Endothelial cell (in vitro differentiated cells): ENCODE results near the gene INPP4A. TPM values are rescaled to one million over a fixed set of nuclear protein-coding genes. Genes with fewer than 3 reads are reported as not detected.

ENCODE experiments used
- DNase-seq: peaks from one replicate; pipeline ENCODE4 v3.0.0; 2021; ENCODE audit warnings: low spot score
- H3K27ac Mint-ChIP-seq: one replicate; pipeline ENCODE4 v1.8.0; 2021; ENCODE audit warnings: mixed read lengths, inconsistent platforms; ENCODE audit not compliant: unreplicated experiment
- H3K27me3 Mint-ChIP-seq: one replicate; pipeline ENCODE4 v1.8.0; 2021; ENCODE audit warnings: mild to moderate bottlenecking, moderate library complexity, mixed read lengths, inconsistent platforms; ENCODE audit not compliant: unreplicated experiment
- H3K36me3 Mint-ChIP-seq: one replicate; pipeline ENCODE4 v1.8.0; 2021; ENCODE audit warnings: mild to moderate bottlenecking, low read depth, mixed read lengths, inconsistent platforms; ENCODE audit not compliant: unreplicated experiment
- H3K4me1 Mint-ChIP-seq: one replicate; pipeline ENCODE4 v1.8.0; 2021; ENCODE audit warnings: mild to moderate bottlenecking, mixed read lengths, inconsistent platforms; ENCODE audit not compliant: unreplicated experiment
- H3K4me3 Mint-ChIP-seq: one replicate; pipeline ENCODE4 v1.8.0; 2021; ENCODE audit warnings: mild to moderate bottlenecking, mixed read lengths, inconsistent platforms; ENCODE audit not compliant: unreplicated experiment
- H3K9me3 Mint-ChIP-seq: one replicate; pipeline ENCODE4 v1.8.0; 2021; ENCODE audit warnings: mixed read lengths, inconsistent platforms; ENCODE audit not compliant: unreplicated experiment
- total RNA-seq: library from RNA; stranded (reverse); fragmentation: NEBNext Ultra II Directional; extraction: Animal tissue kit (Norgen Biotek cat#: 25700); gene quantifications from one replicate; pipeline ENCODE4 v1.2.1, GENCODE V29; 2021; ENCODE audit not compliant: unreplicated experiment
- TF ChIP-seq, protein P1 (sequence below): fragments of 200-600 bp; sonication (generic); IDR thresholded peaks from one replicate; pipeline ENCODE4 v1.5.0; 2021; ENCODE audit warnings: antibody characterized with exemption; ENCODE audit not compliant: unreplicated experiment

The INPP4A gene
- total RNA-seq, 1 donor from 2014 or later, result 26.8 TPM

DNA sequence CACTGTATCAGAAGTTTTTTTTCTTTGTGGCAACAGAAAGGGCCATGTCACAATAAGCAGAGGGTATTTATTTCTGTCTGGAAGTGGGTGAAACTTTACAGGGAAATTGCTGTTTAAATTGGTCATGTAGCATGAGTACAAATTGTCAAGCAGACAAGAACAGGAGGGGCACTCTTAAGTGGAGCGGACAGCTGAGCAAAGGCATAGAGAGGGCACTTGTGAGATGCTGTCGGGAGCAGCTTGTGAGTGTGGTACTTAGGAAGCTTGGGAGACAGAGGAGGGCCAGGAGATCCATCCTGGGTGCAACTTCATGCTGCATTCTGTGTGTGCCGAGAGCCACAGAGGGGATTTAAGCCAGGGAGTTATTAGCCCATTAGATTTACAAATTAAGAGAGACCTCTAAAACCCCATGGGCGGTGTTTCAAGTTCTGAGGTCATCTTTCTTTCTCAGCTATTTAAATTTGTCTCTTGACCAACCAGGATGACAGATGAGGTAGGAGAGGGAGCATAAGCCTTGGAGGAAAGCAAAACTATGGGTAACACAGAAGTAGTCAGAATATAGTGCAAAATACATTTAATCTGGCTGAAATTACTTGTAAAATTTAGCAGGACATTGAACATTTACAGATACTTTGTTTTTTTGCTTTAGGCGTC is 30.4 kb downstream of the INPP4A start:
- TF ChIP-seq, protein P1, sequence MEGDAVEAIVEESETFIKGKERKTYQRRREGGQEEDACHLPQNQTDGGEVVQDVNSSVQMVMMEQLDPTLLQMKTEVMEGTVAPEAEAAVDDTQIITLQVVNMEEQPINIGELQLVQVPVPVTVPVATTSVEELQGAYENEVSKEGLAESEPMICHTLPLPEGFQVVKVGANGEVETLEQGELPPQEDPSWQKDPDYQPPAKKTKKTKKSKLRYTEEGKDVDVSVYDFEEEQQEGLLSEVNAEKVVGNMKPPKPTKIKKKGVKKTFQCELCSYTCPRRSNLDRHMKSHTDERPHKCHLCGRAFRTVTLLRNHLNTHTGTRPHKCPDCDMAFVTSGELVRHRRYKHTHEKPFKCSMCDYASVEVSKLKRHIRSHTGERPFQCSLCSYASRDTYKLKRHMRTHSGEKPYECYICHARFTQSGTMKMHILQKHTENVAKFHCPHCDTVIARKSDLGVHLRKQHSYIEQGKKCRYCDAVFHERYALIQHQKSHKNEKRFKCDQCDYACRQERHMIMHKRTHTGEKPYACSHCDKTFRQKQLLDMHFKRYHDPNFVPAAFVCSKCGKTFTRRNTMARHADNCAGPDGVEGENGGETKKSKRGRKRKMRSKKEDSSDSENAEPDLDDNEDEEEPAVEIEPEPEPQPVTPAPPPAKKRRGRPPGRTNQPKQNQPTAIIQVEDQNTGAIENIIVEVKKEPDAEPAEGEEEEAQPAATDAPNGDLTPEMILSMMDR, result no peak
- Mint-ChIP-seq H3K27me3 (peaks cover 4% of the 10 kb centered on the region), H3K27ac (peak overlapping the region; percentile 5), H3K4me1 (peaks cover 13% of the 10 kb centered on the region), H3K36me3 (peaks cover 13% of the 10 kb centered on the region), H3K4me3 (no peak overlapping the region), H3K9me3 (no peaks in the 10 kb centered on the region)
- DNase-seq, result no peak

GRCh38 chr2:98476192-98476868 is 31.7 kb downstream of the INPP4A start:
- Mint-ChIP-seq H3K4me3 (no peak overlapping the region), H3K9me3 (no peaks in the 10 kb centered on the region), H3K27me3 (peaks cover 4% of the 10 kb centered on the region), H3K36me3 (peaks cover 9% of the 10 kb centered on the region), H3K27ac (no peak overlapping the region), H3K4me1 (peaks cover 23% of the 10 kb centered on the region)
- TF ChIP-seq, protein P1, result no peak
- DNase-seq, result no peak

GRCh38 chr2:98477036-98477435 is 32.4 kb downstream of the INPP4A start:
- no peak for DNase-seq
- no peak overlapping the region for H3K27ac Mint-ChIP-seq

DNA sequence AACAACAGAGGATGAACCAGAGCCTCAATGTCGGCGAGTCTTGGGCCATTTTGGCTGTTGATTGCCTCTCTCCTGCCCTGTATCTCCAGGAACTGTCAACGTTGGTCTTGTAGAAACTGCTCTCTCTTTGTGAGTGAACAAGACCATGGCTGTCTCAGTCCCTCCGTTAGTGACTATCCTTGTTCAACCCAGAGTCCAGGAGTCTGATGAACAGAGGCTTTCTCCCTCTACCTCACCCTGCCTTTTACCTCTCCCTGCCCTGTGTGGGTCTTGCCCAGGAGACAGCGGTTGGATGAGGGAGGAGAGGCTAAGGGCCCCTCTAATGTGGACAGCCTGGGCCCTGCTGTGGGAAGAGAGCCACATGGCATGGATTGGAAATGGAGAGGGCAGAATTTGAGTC is 32.8 kb downstream of the INPP4A start:
- H3K27me3 Mint-ChIP-seq, result peaks cover 4% of the 10 kb centered on the region
- no peaks in the 10 kb centered on the region for H3K9me3 Mint-ChIP-seq
- no peak overlapping the region for H3K27ac Mint-ChIP-seq
- H3K4me3 Mint-ChIP-seq, result no peak overlapping the region
- H3K4me1 Mint-ChIP-seq, result peaks cover 24% of the 10 kb centered on the region
- TF ChIP-seq, protein P1, result no peak
- H3K36me3 Mint-ChIP-seq, result peaks cover 9% of the 10 kb centered on the region
- no peak for DNase-seq

More at GRCh38 chr2:98477036-98477435, 32.4 kb downstream of the INPP4A start:
- Mint-ChIP-seq H3K27me3 (peaks cover 4% of the 10 kb centered on the region), H3K4me3 (peak overlapping the region; percentile 51), H3K9me3 (no peaks in the 10 kb centered on the region), H3K4me1 (peaks cover 24% of the 10 kb centered on the region), H3K36me3 (peaks cover 9% of the 10 kb centered on the region)
- TF ChIP-seq, protein P1, result no peak

DNA sequence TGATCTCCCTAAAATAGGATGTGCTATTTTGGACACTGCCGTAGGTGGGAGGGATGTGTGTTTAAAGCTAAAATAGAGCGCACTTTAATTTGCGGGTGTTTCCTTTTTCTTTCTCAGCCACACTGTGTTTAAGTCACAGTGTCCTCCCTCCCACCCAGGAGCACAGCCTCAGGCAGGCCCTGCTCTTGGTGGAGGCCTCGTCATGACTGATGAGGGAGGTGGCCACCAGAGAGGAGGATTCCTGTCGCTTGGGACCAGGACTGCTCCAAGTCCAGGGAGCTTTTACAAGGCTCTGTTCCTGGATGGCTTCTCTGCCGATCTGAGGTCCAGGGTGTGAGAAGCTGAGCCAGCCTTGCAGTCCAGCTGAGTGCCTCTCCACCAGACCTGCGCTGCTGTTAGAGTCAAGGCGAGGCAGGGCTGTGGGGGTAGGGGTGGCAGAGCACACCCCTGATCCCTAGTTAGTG is 33.5 kb downstream of the INPP4A start:
- TF ChIP-seq, protein P1, result no peak
- Mint-ChIP-seq H3K27ac (no peak overlapping the region), H3K27me3 (peaks cover 4% of the 10 kb centered on the region), H3K4me3 (no peak overlapping the region), H3K4me1 (peaks cover 26% of the 10 kb centered on the region), H3K36me3 (peaks cover 9% of the 10 kb centered on the region), H3K9me3 (no peaks in the 10 kb centered on the region)
- DNase-seq, result no peak
